Measurements from ENCODE around the gene NOP56.
"Not testable (repeated sequence)": the region's sequence is repeated elsewhere in the genome, so short reads cannot be mapped to it uniquely, and the experiment has no call there.

Gene NOP56

DNA sequence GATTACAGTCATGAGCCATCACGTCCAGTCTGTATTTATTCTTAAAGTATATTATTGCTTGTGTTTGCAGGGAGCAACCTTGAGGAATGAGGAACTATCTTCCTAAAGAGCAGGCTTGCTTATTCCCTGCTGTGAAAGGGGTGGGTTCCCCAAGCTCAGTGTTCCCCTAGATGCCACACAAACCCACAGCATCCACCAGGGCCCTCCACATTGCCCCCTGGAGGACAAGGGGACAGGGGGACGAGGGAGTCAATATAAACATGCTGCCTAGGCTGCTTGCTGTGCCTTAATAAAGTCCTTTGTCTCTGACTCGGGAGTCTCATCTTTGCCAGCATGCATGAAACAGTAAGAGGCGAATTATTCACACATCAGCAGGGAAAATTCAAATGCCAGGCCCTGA, 19.5 kb downstream of the NOP56 start:
- DNase-seq (ENCODE audit: low read depth in 1 of 2, low spot score in 1 of 2) = no peak
- in situ Hi-C loops (cut with HindIII; ENCODE audit: low pct_unique_long_range_greater_than_20kb, low sequenced_read_pairs) = no loop called here
- no peak for TF ChIP-seq JUND (IDR thresholded peaks at IDR 0.05; ENCODE audit: low read depth)

DNA sequence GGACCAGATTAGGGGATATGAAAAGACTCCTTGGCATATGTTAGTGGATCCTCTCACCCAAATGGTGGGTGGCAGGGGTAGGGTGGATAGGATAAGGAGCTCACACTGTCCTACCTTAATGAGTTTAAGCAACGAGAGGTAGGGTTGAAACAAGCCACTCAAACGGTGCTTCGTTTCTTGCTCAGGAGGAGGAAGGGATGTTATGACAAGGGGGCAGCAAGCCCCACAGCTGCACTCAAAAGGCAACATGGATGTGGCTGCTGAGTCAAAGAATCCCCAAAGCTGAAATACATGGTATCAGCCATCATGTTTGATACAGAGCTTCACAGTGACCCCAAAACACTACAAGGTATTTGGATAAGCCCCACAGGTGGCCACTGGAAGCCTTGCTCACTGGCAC, 20.0 kb downstream of the NOP56 start:
- no peak for DNase-seq (ENCODE audit: low read depth in 1 of 2, low spot score in 1 of 2)
- in situ Hi-C loops (cut with HindIII; ENCODE audit: low pct_unique_long_range_greater_than_20kb, low sequenced_read_pairs) = no loop called here
- no peak for TF ChIP-seq JUND (IDR thresholded peaks at IDR 0.05; ENCODE audit: low read depth)

DNA sequence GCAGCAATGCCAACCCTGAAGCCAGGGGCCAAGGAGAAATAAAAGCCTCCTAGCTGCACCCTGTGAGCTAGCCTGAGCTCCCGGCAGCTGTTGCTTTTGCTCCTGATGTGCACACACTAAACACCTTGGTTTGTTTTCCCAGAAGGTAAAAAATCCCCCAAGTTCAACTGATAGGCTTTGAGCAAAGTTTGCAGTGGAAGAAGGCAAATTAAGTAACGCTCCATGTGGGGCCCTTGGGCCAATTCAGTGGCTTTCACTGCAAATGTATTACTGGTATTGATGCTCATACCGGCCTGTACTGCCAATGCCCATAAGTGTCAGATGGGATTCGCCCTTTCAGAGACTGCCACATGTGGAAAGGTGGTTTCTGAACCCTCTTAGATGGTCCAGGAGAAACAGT, 21.0 kb downstream of the NOP56 start:
- in situ Hi-C loops (cut with HindIII; ENCODE audit: low pct_unique_long_range_greater_than_20kb, low sequenced_read_pairs) = no loop called here
- no peak for DNase-seq (ENCODE audit: low read depth in 1 of 2, low spot score in 1 of 2)
- TF ChIP-seq JUND (IDR thresholded peaks at IDR 0.05; ENCODE audit: low read depth) = no peak

DNA sequence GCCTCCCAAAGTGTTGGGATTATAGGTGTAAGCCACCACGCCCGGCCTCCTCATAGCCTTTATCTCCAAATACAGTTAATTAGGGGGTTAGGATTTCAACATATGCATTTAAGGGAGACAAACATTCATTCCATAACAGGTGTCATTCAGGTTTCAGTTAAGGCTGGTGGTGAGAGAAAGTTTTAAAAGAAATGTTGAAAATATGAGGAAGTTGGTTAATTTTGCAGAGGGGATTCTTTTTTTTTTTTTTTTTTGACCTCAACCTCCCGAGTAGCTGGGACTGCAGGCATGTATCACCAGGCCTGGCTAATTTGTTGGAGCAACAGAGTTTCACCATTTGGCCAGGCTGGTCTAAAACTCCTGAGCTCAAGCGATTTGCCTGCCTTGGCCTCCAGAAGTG, 27.6 kb downstream of the NOP56 start:
- in situ Hi-C loops (cut with HindIII; ENCODE audit: low pct_unique_long_range_greater_than_20kb, low sequenced_read_pairs) = no loop called here
- TF ChIP-seq JUND (IDR thresholded peaks at IDR 0.05; ENCODE audit: low read depth) = no peak
- no peak for DNase-seq (ENCODE audit: low read depth in 1 of 2, low spot score in 1 of 2)

DNA sequence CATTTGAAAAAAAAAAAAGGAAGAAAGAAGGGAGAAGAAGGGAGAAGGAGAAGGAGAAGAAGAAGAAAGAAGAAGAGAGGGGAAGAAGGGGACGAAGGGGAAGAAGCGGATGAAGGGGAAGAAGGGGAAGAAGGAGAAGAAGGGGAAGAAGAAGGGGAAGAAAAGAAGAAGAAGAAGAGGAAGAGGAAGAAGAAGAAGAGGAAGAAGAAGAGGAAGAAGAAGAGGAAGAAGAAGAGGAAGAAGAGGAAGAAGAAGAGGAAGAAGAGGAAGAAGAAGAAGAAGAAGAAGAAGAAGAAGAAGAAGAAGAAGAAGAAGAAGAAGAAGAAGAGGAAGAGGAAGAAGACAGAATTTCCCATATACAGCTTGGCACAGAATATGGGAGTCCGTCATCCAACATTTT, 29.6 kb downstream of the NOP56 start:
- DNase-seq (ENCODE audit: low read depth in 1 of 2, low spot score in 1 of 2); in situ Hi-C loops (cut with HindIII; ENCODE audit: low pct_unique_long_range_greater_than_20kb, low sequenced_read_pairs): not testable (repeated sequence)

DNA sequence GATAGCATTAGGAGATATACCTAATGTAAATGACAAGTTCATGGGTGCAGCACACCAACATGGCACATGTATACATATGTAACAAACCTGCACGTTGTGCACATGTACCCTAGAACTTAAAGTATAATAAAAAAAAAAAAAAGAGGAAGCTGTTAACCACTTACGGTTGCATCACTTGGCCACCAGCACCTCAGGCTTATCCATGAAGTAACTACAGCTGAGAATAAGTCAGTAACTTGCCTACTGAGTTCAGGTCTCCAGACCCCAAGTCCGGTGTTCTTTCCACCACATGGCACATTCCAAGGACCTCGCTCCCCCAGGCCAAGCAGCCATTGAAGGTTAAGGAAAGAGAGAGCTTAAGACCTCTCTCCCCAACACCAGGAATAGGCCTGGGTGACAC, 32.4 kb downstream of the NOP56 start:
- DNase-seq (ENCODE audit: low read depth in 1 of 2, low spot score in 1 of 2) = not testable (repeated sequence)

DNA sequence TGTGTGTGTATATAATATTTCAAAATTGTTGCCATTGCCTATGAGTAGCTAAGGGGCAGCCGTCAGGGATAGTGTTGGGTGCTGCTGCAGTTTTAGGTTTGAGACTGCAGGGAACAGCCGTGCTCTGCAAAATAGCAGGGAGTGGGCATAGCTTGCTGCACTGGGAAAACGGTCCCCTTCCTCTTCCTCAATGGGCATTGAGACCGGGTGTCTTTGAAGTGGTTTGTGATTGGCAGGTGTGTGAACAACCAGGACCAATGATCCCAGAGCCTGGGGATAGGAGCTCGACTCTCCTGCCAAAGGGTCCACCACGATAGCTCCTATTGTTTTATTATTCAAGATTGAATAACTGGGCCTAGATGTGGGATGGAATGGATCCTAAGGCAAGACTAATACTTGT, 35.1 kb downstream of the NOP56 start:
- DNase-seq (ENCODE audit: low read depth in 1 of 2, low spot score in 1 of 2) = no peak
- in situ Hi-C loops (cut with HindIII; ENCODE audit: low pct_unique_long_range_greater_than_20kb, low sequenced_read_pairs) = no loop called here
- no peak for TF ChIP-seq JUND (IDR thresholded peaks at IDR 0.05; ENCODE audit: low read depth)

More for the DNA sequence above, 32.4 kb downstream of the NOP56 start:
- in situ Hi-C loops (cut with HindIII; ENCODE audit: low pct_unique_long_range_greater_than_20kb, low sequenced_read_pairs) = not testable (repeated sequence)

DNA sequence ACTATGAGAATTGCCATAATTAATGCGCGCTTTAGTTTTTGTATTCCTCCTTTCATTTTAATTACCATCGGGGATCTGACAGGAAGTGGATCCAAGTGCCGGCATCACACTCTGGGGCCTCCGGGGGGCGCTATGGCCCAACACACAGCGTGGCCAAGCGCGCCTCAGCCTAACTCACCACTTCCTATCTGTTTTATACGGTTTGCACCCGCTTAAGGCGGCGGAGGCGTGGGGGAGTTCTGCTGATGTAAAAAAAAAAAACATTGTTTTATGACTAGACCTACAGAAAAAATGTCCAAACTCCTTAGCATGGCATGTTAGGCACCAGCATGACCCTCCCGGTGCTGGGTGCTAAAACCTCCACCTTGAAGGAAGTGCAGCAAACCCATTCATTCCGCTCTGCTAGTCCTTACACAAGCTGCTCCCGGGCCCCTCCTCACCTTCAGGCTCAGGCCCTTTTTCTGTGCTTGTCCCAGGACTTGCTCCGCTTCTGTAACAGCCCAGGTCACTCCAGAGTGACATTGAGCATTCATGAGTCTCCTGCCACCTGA, 35.7 kb downstream of the NOP56 start:
- in situ Hi-C loops (cut with HindIII; ENCODE audit: low pct_unique_long_range_greater_than_20kb, low sequenced_read_pairs) = no loop called here
- DNase-seq (ENCODE audit: low read depth in 1 of 2, low spot score in 1 of 2) = peak in 1 of 2 experiments; percentile 70
- TF ChIP-seq JUND (IDR thresholded peaks at IDR 0.05; ENCODE audit: low read depth) = no peak

DNA sequence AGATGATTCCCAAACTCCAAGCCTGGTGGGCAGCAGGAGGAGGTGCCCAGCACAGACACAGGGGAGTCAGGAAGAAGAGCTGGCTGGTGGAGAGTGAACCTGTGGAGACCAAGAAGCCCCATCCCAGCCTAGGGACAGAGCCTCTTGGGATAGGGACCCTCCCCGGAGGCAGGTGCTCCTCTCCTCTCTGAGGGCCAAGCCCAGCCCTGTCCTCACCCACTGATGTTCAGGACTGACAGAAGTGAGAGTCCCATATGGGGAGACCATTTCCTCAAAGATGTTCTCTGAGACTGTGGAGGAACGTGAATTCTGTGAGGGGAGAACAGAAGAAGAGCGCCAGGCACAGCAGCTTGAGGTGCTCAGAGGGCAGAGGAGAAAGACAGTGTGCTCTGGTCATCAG, 37.8 kb downstream of the NOP56 start:
- no peak for TF ChIP-seq JUND (IDR thresholded peaks at IDR 0.05; ENCODE audit: low read depth)
- in situ Hi-C loops (cut with HindIII; ENCODE audit: low pct_unique_long_range_greater_than_20kb, low sequenced_read_pairs) = no loop called here
- DNase-seq (ENCODE audit: low read depth in 1 of 2, low spot score in 1 of 2) = no peak

DNA sequence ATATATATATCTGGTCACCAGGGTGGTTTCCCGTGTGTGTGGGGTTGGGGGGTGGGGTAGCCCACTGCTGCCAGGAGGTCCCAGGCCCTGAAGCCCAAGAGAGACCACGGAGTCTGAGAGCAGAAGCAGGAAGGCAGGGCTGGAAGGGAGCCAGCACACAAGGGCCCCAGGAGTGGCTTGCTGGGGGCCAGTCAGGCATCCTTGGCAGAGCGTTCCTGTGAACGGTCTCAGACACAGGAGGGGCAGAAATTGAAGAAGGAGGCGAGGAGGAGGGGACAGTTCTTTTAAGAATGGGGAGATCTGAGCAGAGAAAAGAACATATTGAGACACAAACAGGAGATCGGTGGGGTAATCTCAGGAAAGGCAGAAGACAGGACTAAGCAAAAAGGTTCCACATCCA, 38.3 kb downstream of the NOP56 start:
- no peak for TF ChIP-seq JUND (IDR thresholded peaks at IDR 0.05; ENCODE audit: low read depth)
- in situ Hi-C loops (cut with HindIII; ENCODE audit: low pct_unique_long_range_greater_than_20kb, low sequenced_read_pairs) = no loop called here
- DNase-seq (ENCODE audit: low read depth in 1 of 2, low spot score in 1 of 2) = no peak

DNA sequence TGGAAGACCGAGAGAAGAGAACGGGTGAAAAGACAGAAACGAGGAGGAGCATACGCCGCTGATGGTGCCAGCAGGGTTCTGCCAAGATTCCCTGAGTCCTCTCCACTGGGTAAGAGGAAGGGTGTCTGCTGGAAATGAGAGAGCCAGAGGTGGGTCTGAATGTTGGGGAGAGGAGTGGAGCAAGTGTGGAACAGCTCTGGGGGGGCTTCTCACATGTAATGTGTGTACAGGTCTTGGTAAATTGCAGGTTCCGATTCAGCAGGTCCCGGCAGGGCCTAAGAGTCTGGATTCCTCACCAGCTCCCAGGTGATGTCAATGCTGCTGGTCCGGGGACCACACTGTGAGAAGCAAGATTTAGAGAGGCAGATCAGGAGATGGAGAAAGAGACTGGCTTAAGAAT, 38.7 kb downstream of the NOP56 start:
- in situ Hi-C loops (cut with HindIII; ENCODE audit: low pct_unique_long_range_greater_than_20kb, low sequenced_read_pairs) = no loop called here
- no peak for DNase-seq (ENCODE audit: low read depth in 1 of 2, low spot score in 1 of 2)

DNA sequence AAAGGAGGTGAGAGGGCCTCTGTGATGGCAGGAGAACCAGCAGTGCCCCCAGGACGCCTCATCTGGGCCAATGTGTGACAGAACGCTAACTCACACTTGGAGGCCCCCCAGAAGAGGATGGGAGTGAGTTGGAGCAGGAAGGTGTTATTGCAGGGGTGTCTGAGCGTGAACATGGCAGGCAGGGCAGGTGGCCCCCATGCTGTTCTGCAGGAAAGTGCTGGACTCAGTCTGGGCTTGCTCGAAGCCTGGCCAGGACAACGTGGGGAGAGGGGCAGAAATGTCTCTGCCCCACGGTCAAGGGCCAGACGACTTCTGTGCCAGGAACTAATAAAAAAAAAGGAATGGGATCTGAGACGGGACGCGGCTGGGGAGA, 39.2 kb downstream of the NOP56 start:
- DNase-seq (ENCODE audit: low read depth in 1 of 2, low spot score in 1 of 2) = no peak
- no peak for TF ChIP-seq JUND (IDR thresholded peaks at IDR 0.05; ENCODE audit: low read depth)
- in situ Hi-C loops (cut with HindIII; ENCODE audit: low pct_unique_long_range_greater_than_20kb, low sequenced_read_pairs) = no loop called here

More for the DNA sequence above, 38.7 kb downstream of the NOP56 start:
- TF ChIP-seq JUND (IDR thresholded peaks at IDR 0.05; ENCODE audit: low read depth) = no peak

DNA sequence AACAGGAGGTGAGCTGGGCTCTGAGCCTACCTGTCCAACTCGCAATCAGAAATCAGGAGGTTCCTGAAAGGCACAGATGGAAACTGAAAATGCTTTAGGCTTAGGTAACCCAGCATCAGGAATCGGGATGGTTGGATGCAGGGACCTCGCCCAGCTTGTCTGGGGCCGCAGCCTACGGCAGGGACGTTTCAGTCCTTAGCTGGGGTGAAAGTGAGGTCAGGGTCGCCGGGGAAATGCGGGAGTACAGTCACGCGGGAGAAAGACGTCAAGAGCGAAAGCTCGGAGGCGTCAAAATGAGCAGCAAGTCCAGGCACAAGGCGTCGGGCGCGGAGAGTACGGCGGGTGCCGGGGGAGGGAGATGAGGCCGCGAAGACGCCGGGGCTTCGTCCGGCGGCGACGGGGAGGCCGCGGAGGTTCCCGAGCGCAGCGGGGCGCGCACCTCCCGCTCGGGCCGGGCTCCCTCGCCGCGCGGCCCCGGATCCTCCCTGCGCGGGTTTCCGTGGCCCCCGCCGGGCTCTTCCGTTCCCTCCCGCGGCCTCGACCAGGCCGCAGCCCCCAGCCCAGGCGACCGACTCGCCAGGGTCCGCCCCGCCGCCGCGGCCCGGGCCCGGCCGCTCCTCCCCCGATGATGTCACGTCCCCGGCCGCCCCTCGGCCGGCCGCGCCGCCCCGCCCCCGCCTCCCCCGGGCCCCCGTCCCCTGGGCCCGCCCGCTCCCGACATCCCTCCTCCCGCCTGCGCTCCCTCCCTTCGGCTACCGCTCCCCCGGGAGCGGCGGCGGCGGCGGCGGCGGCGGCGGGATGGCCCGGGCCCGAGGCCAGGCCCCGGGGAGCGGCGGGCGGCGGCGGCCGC, 39.8 kb downstream of the NOP56 start, which contains the start of gene EBF4:
Gene EBF4, plus strand, starts transcription at position 745 of the 850 bp plus-strand sequence. CDS start 866 bp downstream, outside the sequence.
- peak in 1 of 2 experiments; percentile 84 for DNase-seq (ENCODE audit: low read depth in 1 of 2, low spot score in 1 of 2)
- no peak for TF ChIP-seq JUND (IDR thresholded peaks at IDR 0.05; ENCODE audit: low read depth)
- in situ Hi-C loops (cut with HindIII; ENCODE audit: low pct_unique_long_range_greater_than_20kb, low sequenced_read_pairs) = no loop called here
